Osteocyte (in vitro differentiated cells): ENCODE measurements around the gene RBMXL3. TPM values are rescaled to one million over a fixed set of nuclear protein-coding genes. Genes with fewer than 3 reads are reported as not detected.

Experiments used
- DNase-seq: peaks from one replicate; pipeline ENCODE4 v3.0.0; 2021; ENCODE audit warnings: mixed read lengths; ENCODE audit not compliant: unreplicated experiment; ENCODE audit errors: extremely low spot score
- H3K27ac Mint-ChIP-seq: one replicate; pipeline ENCODE4 v1.8.0; 2021; ENCODE audit warnings: mild to moderate bottlenecking, mixed read lengths; ENCODE audit not compliant: unreplicated experiment
- H3K27me3 Mint-ChIP-seq: one replicate; pipeline ENCODE4 v1.8.0; 2021; ENCODE audit warnings: mixed read lengths; ENCODE audit not compliant: unreplicated experiment
- H3K36me3 Mint-ChIP-seq: one replicate; pipeline ENCODE4 v1.8.0; 2021; ENCODE audit warnings: mixed read lengths; ENCODE audit not compliant: unreplicated experiment
- H3K4me1 Mint-ChIP-seq: one replicate; pipeline ENCODE4 v1.8.0; 2021; ENCODE audit warnings: mixed read lengths; ENCODE audit not compliant: unreplicated experiment
- H3K4me3 Mint-ChIP-seq: one replicate; pipeline ENCODE4 v1.8.0; 2021; ENCODE audit warnings: mild to moderate bottlenecking, moderate library complexity, mixed read lengths; ENCODE audit not compliant: unreplicated experiment
- H3K9me3 Mint-ChIP-seq: one replicate; pipeline ENCODE4 v1.8.0; 2021; ENCODE audit warnings: mixed read lengths; ENCODE audit not compliant: unreplicated experiment
- CTCF ChIP-seq: fragments of 200-600 bp; sonication (generic); IDR thresholded peaks from 2 replicates; pipeline ENCODE4 v1.5.0; 2021; ENCODE audit warnings: antibody characterized with exemption, mild to moderate bottlenecking, moderate library complexity
- total RNA-seq: library from RNA; stranded (reverse); gene quantifications from 2 replicates; pipeline ENCODE4 v1.2.1, GENCODE V29; 2021

Gene RBMXL3
- total RNA-seq, 1 donor from 2014 or later: not detected

- no peak overlapping the region for H3K27ac Mint-ChIP-seq
- no peaks in the 10 kb centered on the region for H3K9me3 Mint-ChIP-seq
- no peak for TF ChIP-seq CTCF
- H3K27me3 Mint-ChIP-seq: no peaks in the 10 kb centered on the region
- DNase-seq: no peak
- no peak overlapping the region for H3K4me3 Mint-ChIP-seq
- H3K4me1 Mint-ChIP-seq: no peaks in the 10 kb centered on the region
- no peaks in the 10 kb centered on the region for H3K36me3 Mint-ChIP-seq
These were observed 11.3 kb upstream of the RBMXL3 start for GRCh38 chrX:115177932-115178331.

DNA sequence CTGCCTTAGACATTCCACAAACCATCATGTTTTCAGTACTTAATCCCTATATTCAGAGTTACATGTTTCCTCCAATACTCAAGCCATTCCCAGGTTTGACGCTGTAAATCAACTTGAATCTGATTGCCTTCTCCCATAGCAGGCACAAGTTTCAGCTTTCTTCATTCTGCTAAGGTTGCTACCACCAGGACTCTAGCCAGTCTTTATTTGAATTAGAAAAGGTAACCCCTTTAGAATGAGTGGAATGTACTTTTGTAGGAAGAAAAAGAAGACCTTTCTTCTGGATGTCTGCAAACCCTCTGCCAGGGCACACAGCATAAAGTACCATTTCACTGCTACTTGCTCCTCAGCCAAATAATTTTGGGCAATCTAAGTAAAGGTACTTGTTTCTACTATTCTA, 10.7 kb upstream of the RBMXL3 start:
- no peaks in the 10 kb centered on the region for H3K36me3 Mint-ChIP-seq
- TF ChIP-seq CTCF: no peak
- H3K4me1 Mint-ChIP-seq: no peaks in the 10 kb centered on the region
- no peaks in the 10 kb centered on the region for H3K9me3 Mint-ChIP-seq
- no peak overlapping the region for H3K4me3 Mint-ChIP-seq
- no peak overlapping the region for H3K27ac Mint-ChIP-seq
- H3K27me3 Mint-ChIP-seq: no peaks in the 10 kb centered on the region
- no peak for DNase-seq

DNA sequence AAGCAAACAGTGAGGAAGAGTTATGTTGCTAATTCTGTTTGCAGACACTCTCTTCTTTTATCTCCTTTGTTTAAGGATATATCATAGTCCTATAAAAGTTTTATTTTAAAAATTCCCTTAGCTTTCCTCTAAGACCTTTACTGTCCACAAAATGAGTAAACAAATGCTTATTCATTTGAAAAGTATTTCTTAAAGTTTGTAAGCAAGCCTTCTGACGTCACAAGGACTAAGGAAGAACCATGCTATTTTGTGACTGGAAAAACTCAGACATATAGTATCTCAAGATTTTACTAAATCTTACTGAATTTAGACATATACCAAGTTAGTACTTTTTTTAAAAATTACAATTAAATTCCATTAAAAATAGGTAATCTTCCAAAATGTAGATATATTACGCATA, 5.2 kb upstream of the RBMXL3 start:
- H3K27me3 Mint-ChIP-seq: no peaks in the 10 kb centered on the region
- no peak overlapping the region for H3K4me3 Mint-ChIP-seq
- no peaks in the 10 kb centered on the region for H3K4me1 Mint-ChIP-seq
- no peak overlapping the region for H3K27ac Mint-ChIP-seq
- H3K9me3 Mint-ChIP-seq: no peaks in the 10 kb centered on the region
- no peak for DNase-seq
- no peak for TF ChIP-seq CTCF
- no peaks in the 10 kb centered on the region for H3K36me3 Mint-ChIP-seq

- H3K4me1 Mint-ChIP-seq: no peaks in the 10 kb centered on the region
- H3K9me3 Mint-ChIP-seq: peaks cover 4% of the 10 kb centered on the region
- no peak overlapping the region for H3K27ac Mint-ChIP-seq
- DNase-seq: no peak
- H3K27me3 Mint-ChIP-seq: no peaks in the 10 kb centered on the region
- no peak for TF ChIP-seq CTCF
- H3K4me3 Mint-ChIP-seq: no peak overlapping the region
- peaks cover 2% of the 10 kb centered on the region for H3K36me3 Mint-ChIP-seq
These were observed 731 bp downstream of the RBMXL3 start for GRCh38 chrX:115189646-115190635.

DNA sequence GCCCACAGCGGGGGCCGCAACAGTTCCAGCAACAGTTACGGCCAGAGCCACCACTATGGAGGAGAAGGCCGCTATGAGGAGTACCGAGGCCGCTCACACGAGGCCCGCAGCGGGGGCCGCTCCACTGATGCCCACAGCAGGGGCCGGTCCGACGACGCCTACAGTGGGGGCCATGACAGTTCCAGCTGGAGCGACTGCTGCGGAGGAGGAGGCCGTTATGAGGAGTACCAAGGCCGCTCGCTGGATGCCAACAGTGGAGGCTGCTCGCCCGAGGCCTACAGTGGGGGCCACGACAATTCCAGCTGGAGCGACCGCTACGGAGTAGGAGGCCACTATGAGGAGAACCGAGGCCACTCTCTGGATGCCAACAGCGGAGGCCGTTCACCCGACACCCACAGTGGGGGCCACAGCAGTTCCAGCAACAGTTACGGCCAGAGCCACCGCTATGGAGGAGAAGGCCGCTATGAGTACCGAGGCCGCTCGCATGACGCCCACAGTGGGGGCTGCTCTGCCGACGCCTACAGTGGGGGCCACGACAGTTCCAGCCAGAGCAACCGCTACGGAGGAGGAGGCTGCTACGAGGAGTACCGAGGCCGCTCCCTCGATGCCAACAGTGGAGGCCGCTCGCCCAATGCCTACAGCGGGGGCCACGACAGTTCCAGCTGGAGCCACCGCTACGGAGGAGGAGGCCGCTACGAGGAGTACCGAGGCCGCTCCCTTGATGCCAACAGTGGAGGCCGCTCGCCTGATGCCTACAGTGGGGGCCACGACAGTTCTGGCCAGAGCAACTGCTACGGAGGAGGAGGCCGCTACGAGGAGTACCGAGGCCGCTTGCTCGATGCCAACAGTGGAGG, 1.7 kb downstream of the RBMXL3 start:
- no peak overlapping the region for H3K27ac Mint-ChIP-seq
- H3K9me3 Mint-ChIP-seq: peaks cover 4% of the 10 kb centered on the region
- no peak for DNase-seq
- no peaks in the 10 kb centered on the region for H3K4me1 Mint-ChIP-seq
- TF ChIP-seq CTCF: no peak
- no peak overlapping the region for H3K4me3 Mint-ChIP-seq
- H3K36me3 Mint-ChIP-seq: peaks cover 2% of the 10 kb centered on the region
- no peaks in the 10 kb centered on the region for H3K27me3 Mint-ChIP-seq
